ES-I3 (cell line): Measurements from ENCODE around the gene DDX41.

Experiments
- H3K36me3 ChIP-seq: 2 replicates; pipeline ENCODE4 v1.6.1; 2013; ENCODE audit warnings: mild to moderate bottlenecking, low read length, control low read depth, moderate library complexity; ENCODE audit not compliant: insufficient read depth
- H3K4me1 ChIP-seq: 2 replicates; pipeline ENCODE4 v1.6.1; 2013; ENCODE audit warnings: mild to moderate bottlenecking, control low read depth, low read length; ENCODE audit not compliant: insufficient read depth
- H3K9ac ChIP-seq: 2 replicates; pipeline ENCODE4 v1.6.1; 2013; ENCODE audit warnings: low read depth, mild to moderate bottlenecking, low read length, moderate library complexity
- H3K9me3 ChIP-seq: 2 replicates; pipeline ENCODE4 v1.6.1; 2013; ENCODE audit warnings: mild to moderate bottlenecking, low read length, moderate library complexity; ENCODE audit not compliant: control insufficient read depth, insufficient read depth

The DDX41 gene

GRCh38 chr5:177472460-177473442 is 44.0 kb downstream of the DDX41 start:
- Histone ChIP-seq H3K36me3 (peaks cover 6% of the 10 kb centered on the region), H3K9ac (peak overlapping the region; percentile 90), H3K4me1 (peaks cover 49% of the 10 kb centered on the region), H3K9me3 (no peaks in the 10 kb centered on the region)

GRCh38 chr5:177471610-177472356 is 45.0 kb downstream of the DDX41 start:
- Histone ChIP-seq H3K9ac (peak overlapping the region; percentile 90), H3K9me3 (no peaks in the 10 kb centered on the region), H3K4me1 (peaks cover 49% of the 10 kb centered on the region), H3K36me3 (peaks cover 10% of the 10 kb centered on the region)

GRCh38 chr5:177470759-177471536 is 45.8 kb downstream of the DDX41 start:
- no peaks in the 10 kb centered on the region for H3K9me3 ChIP-seq
- H3K9ac ChIP-seq = no peak overlapping the region
- peaks cover 18% of the 10 kb centered on the region for H3K36me3 ChIP-seq
- H3K4me1 ChIP-seq = peaks cover 49% of the 10 kb centered on the region

- H3K9me3 ChIP-seq = no peaks in the 10 kb centered on the region
- H3K36me3 ChIP-seq = peaks cover 28% of the 10 kb centered on the region
- no peak overlapping the region for H3K9ac ChIP-seq
- H3K4me1 ChIP-seq = peaks cover 39% of the 10 kb centered on the region
Observed at GRCh38 chr5:177469750-177470525, 46.8 kb downstream of the DDX41 start.

- Histone ChIP-seq H3K9ac (no peak overlapping the region), H3K9me3 (no peaks in the 10 kb centered on the region), H3K4me1 (peaks cover 30% of the 10 kb centered on the region), H3K36me3 (peaks cover 28% of the 10 kb centered on the region)
Observed at GRCh38 chr5:177468685-177469628, 47.8 kb downstream of the DDX41 start.

GRCh38 chr5:177468329-177468684 is 48.5 kb downstream of the DDX41 start:
- Histone ChIP-seq H3K9ac (no peak overlapping the region), H3K4me1 (peaks cover 29% of the 10 kb centered on the region), H3K9me3 (no peaks in the 10 kb centered on the region), H3K36me3 (peaks cover 31% of the 10 kb centered on the region)

GRCh38 chr5:177467436-177467835 is 49.3 kb downstream of the DDX41 start:
- H3K36me3 ChIP-seq = peaks cover 35% of the 10 kb centered on the region
- H3K4me1 ChIP-seq = peaks cover 29% of the 10 kb centered on the region
- no peaks in the 10 kb centered on the region for H3K9me3 ChIP-seq
- no peak overlapping the region for H3K9ac ChIP-seq

- peaks cover 35% of the 10 kb centered on the region for H3K36me3 ChIP-seq
- H3K9me3 ChIP-seq = no peaks in the 10 kb centered on the region
- H3K4me1 ChIP-seq = peaks cover 25% of the 10 kb centered on the region
- no peak overlapping the region for H3K9ac ChIP-seq
Observed at GRCh38 chr5:177466861-177467260, 49.9 kb downstream of the DDX41 start.

GRCh38 chr5:177465044-177465443 is 51.7 kb downstream of the DDX41 start:
- no peaks in the 10 kb centered on the region for H3K9me3 ChIP-seq
- no peak overlapping the region for H3K9ac ChIP-seq
- H3K36me3 ChIP-seq = peaks cover 31% of the 10 kb centered on the region
- H3K4me1 ChIP-seq = peaks cover 7% of the 10 kb centered on the region

- Histone ChIP-seq H3K36me3 (peaks cover 31% of the 10 kb centered on the region), H3K4me1 (no peaks in the 10 kb centered on the region), H3K9me3 (no peaks in the 10 kb centered on the region), H3K9ac (no peak overlapping the region)
Observed at GRCh38 chr5:177462021-177462670, 54.6 kb downstream of the DDX41 start.
